ENCODE data around the gene PRKCB. TPM values are rescaled to one million over a fixed set of nuclear protein-coding genes. Genes with fewer than 3 reads are reported as not detected.

Gene PRKCB
- total and polyA plus RNA-seq, 2 experiments from 2014 or later = 3.7 to 16.4 TPM

DNA sequence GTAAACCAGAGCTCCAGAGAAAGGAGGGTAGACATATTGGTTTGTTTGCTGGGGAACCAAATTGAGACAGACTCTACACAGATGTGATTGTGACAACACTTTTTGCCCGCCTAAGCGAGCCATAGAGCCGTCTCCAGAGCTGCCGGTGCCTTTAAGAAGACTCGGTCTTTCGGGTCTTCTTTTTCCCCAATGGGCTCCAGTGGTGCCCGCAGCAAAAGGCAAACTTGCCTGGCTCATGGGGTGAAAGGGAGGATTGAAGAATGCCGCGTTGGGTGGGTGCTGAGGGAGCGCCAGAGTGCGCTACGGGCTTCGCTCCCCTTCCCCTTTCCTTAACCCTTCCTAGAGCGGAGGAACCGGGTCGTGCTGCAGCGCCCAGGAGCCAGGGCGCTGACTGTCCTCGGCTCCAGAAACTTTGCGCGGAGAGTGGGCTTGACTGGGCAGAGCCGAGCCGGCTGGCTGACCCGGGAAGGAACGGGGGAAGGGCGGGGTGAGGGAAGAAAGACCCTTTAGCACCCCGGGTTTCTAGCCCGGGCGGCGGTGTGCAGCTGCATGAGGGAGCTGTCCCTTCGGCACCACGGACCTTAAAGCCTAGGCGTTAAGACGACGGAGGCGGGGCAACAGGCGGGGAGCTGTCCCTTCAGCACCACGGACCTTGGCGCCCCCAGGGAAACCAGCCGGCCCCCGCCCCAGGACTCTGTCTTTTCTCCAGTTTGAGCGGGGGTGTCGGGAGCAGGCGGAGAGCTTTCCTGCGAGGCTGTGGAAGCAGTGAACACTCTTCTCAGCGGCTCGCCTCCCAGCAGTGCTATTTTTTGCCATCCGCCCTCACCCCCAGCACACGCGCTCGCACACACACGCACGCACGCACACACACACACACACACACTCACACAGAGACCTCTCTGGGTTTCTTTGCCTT lies 419.9 kb downstream of the PRKCB start, which contains the start of gene CACNG3:
TSS of gene CACNG3 (plus strand) at position 880 of the 916 bp plus-strand sequence. CDS start 420 bp downstream, outside the sequence.
- Mint-ChIP-seq H3K27ac (no peak within 1 kb of the TSS), H3K27me3 (ENCODE audit: insufficient read depth, low read depth, poor library complexity) (peaks cover 20% of the 10 kb centered on the region), H3K4me1 (peaks cover 34% of the 10 kb centered on the region), H3K36me3 (ENCODE audit: low read depth) (no peaks in the 10 kb centered on the region), H3K9me3 (no peaks in the 10 kb centered on the region), H3K4me3 (peak within 1 kb of the TSS; percentile 80)
- peaks cover 34% of the 10 kb centered on the region for H3K27me3 ChIP-seq (ENCODE audit: insufficient read depth)
- H3K4me2 ChIP-seq = peak within 1 kb of the TSS; percentile 92
- H4K20me1 ChIP-seq (replicated peaks; ENCODE audit: insufficient read depth) = no peaks in the 10 kb centered on the region
- H2AFZ ChIP-seq = peak within 1 kb of the TSS; percentile 86
- H3K4me3 ChIP-seq = peak within 1 kb of the TSS; percentile 71
- H3F3A ChIP-seq (replicated peaks; ENCODE audit: low read depth) = no peaks in the 10 kb centered on the region
- no peaks in the 10 kb centered on the region for H3K79me2 ChIP-seq (replicated peaks; ENCODE audit: insufficient read depth)
- 0 out of 2 replicates have a peak, but pooled peaks cover 2% of the 10 kb centered on the region for H3K9me2 ChIP-seq (ENCODE audit: insufficient read depth)
- H3K36me3 ChIP-seq (ENCODE audit: insufficient read depth) = no peaks in the 10 kb centered on the region
- no peak within 1 kb of the TSS for H3K27ac ChIP-seq (ENCODE audit: low read depth)
- no peak for TF ChIP-seq EZH2 (IDR thresholded peaks at IDR 0.05; ENCODE audit: low read depth, unreplicated experiment)
- peak; percentile 85; the same call in 1 of the 2 replicates for TF ChIP-seq ZNF114 (CRISPR knock-in tag; IDR thresholded peaks at IDR 0.05)
- TF ChIP-seq, protein P1, sequence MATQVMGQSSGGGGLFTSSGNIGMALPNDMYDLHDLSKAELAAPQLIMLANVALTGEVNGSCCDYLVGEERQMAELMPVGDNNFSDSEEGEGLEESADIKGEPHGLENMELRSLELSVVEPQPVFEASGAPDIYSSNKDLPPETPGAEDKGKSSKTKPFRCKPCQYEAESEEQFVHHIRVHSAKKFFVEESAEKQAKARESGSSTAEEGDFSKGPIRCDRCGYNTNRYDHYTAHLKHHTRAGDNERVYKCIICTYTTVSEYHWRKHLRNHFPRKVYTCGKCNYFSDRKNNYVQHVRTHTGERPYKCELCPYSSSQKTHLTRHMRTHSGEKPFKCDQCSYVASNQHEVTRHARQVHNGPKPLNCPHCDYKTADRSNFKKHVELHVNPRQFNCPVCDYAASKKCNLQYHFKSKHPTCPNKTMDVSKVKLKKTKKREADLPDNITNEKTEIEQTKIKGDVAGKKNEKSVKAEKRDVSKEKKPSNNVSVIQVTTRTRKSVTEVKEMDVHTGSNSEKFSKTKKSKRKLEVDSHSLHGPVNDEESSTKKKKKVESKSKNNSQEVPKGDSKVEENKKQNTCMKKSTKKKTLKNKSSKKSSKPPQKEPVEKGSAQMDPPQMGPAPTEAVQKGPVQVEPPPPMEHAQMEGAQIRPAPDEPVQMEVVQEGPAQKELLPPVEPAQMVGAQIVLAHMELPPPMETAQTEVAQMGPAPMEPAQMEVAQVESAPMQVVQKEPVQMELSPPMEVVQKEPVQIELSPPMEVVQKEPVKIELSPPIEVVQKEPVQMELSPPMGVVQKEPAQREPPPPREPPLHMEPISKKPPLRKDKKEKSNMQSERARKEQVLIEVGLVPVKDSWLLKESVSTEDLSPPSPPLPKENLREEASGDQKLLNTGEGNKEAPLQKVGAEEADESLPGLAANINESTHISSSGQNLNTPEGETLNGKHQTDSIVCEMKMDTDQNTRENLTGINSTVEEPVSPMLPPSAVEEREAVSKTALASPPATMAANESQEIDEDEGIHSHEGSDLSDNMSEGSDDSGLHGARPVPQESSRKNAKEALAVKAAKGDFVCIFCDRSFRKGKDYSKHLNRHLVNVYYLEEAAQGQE (IDR thresholded peaks at IDR 0.05; ENCODE audit: unreplicated experiment) = peak; percentile 82
- ATAC-seq (peak; percentile 93), DNase-seq (ENCODE audit: low spot score) (peak; percentile 99)
- peaks cover 6% of the 10 kb centered on the region; the same call in 1 of the 2 replicates for H3K4me1 ChIP-seq (ENCODE audit: insufficient read depth)

DNA sequence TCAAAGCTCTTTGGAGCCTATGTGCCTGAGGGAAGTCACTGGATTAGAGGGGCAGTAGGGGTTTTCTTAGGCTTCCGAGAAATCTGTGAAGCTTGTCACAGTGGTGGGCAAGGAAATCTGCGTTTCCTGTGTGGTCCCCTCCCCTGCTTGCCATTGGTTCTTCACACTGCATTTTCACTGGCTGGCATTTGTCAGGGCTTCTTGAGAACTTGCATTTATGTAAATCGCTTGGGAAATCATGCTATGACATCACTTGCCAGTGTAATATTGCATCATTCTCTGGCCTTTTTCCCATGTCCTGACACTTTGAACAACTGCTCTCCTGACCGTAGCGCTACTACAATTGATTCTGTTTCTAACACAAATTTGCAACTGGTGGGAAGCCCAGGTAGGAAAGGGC lies 422.2 kb downstream of the PRKCB start:
- H3K9me3 Mint-ChIP-seq = no peaks in the 10 kb centered on the region
- H3K27ac ChIP-seq (ENCODE audit: low read depth) = no peak overlapping the region
- no peak for ATAC-seq
- peaks cover 20% of the 10 kb centered on the region for H3K27me3 Mint-ChIP-seq (ENCODE audit: insufficient read depth, low read depth, poor library complexity)
- H3K27me3 ChIP-seq (ENCODE audit: insufficient read depth) = peaks cover 34% of the 10 kb centered on the region
- H3K4me1 Mint-ChIP-seq = peaks cover 31% of the 10 kb centered on the region
- no peak overlapping the region for H3K4me3 Mint-ChIP-seq
- H3K27ac Mint-ChIP-seq = peak overlapping the region; percentile 84
- H3F3A ChIP-seq (replicated peaks; ENCODE audit: low read depth) = no peaks in the 10 kb centered on the region
- H3K79me2 ChIP-seq (replicated peaks; ENCODE audit: insufficient read depth) = no peaks in the 10 kb centered on the region
- H3K36me3 Mint-ChIP-seq (ENCODE audit: low read depth) = no peaks in the 10 kb centered on the region
- H2AFZ ChIP-seq = no peak overlapping the region
- H3K4me1 ChIP-seq (ENCODE audit: insufficient read depth) = peaks cover 6% of the 10 kb centered on the region; the same call in 1 of the 2 replicates
- no peaks in the 10 kb centered on the region for H3K9me2 ChIP-seq (ENCODE audit: insufficient read depth)
- no peaks in the 10 kb centered on the region for H3K36me3 ChIP-seq (ENCODE audit: insufficient read depth)
- H4K20me1 ChIP-seq (replicated peaks; ENCODE audit: insufficient read depth) = no peaks in the 10 kb centered on the region
- peak; percentile 61 for DNase-seq (ENCODE audit: low spot score)
- no peak overlapping the region for H3K4me3 ChIP-seq
- no peak overlapping the region for H3K4me2 ChIP-seq
- TF ChIP-seq, protein P1 (IDR thresholded peaks at IDR 0.05; ENCODE audit: unreplicated experiment) = no peak
- TF ChIP-seq CREB1 (CRISPR knock-in tag; IDR thresholded peaks at IDR 0.05; ENCODE audit: low read depth) = peak; percentile 66
- TF ChIP-seq, protein P2, sequence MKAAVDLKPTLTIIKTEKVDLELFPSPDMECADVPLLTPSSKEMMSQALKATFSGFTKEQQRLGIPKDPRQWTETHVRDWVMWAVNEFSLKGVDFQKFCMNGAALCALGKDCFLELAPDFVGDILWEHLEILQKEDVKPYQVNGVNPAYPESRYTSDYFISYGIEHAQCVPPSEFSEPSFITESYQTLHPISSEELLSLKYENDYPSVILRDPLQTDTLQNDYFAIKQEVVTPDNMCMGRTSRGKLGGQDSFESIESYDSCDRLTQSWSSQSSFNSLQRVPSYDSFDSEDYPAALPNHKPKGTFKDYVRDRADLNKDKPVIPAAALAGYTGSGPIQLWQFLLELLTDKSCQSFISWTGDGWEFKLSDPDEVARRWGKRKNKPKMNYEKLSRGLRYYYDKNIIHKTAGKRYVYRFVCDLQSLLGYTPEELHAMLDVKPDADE (IDR thresholded peaks at IDR 0.05) = no peak
